ENCODE results near the gene FAM222A. TPM values are rescaled to one million over a fixed set of nuclear protein-coding genes. Genes with fewer than 3 reads are reported as not detected.

FAM222A gene
- total and polyA plus RNA-seq, 2 of the 8 experiments (the other 6 are each of a cell fraction or from before 2014, with no cell fraction given) = 0.94 to 1.1 TPM

DNA sequence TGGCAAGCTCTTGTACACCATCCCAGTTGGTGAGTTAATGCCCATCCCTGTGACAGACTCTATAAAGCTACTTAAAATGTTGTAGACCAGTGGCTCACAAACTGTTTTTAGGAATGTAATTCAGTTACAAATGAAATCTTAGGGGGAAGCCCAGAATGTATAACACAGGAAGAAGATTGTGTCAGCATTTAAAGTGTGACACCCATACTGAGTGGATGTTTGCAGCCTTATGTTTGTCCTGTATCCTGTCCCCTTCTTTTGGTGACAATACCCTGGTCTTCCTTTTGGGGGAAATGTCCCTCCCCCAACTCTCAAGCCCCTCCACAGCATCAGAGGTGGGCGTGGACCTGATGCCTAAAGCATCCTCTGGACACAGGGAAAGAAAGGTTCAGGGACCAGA, 47.6 kb upstream of the FAM222A start:
- Histone ChIP-seq H3K27me3 (replicated peaks in 1 of 4; ENCODE audit: control insufficient read depth in 3 of 4, extremely low read depth in 1 of 4, insufficient read depth in 3 of 4, low read length in 3 of 4) (no peaks in the 10 kb centered on the region), H2BK20ac (ENCODE audit: low read length) (no peak overlapping the region), H3K4me3 (ENCODE audit: extremely low read depth in 1 of 4, insufficient read depth in 2 of 4, low read depth in 3 of 4, low read length in 4 of 4) (no peak overlapping the region), H3K18ac (ENCODE audit: extremely low read depth, low read length) (no peak overlapping the region), H4K20me1 (replicated peaks in 1 of 2; ENCODE audit: control insufficient read depth in 1 of 2, insufficient read depth in 2 of 2, low read length in 2 of 2) (no peaks in the 10 kb centered on the region), H2BK15ac (ENCODE audit: low read length) (no peak overlapping the region), H4K91ac (replicated peaks; ENCODE audit: insufficient read length, low read length) (no peak overlapping the region), H3K4ac (replicated peaks; ENCODE audit: insufficient read length, low read depth, low read length) (no peak overlapping the region), H3K56ac (replicated peaks; ENCODE audit: insufficient read length, low read depth, low read length) (no peak overlapping the region), H2BK5ac (ENCODE audit: low read depth, low read length) (no peak overlapping the region), H3K36me3 (ENCODE audit: control insufficient read depth in 2 of 4, insufficient read depth in 4 of 4, low read length in 3 of 4) (no peaks in the 10 kb centered on the region), H4K5ac (ENCODE audit: insufficient read length, low read depth, low read length) (no peak overlapping the region), H3K4me2 (ENCODE audit: insufficient read depth in 1 of 2, low read depth in 2 of 2, low read length in 2 of 2) (no peak overlapping the region), H3K27ac (ENCODE audit: low read depth, low read length) (no peak overlapping the region), H2BK120ac (replicated peaks; ENCODE audit: low read depth, low read length) (no peak overlapping the region), H3K23me2 (ENCODE audit: low read depth, low read length) (peaks cover 11% of the 10 kb centered on the region; the same call in 1 of the 2 replicates), H2AK5ac (ENCODE audit: low read depth, low read length) (no peak overlapping the region), H4K8ac (ENCODE audit: extremely low read depth, insufficient read depth, low read length) (no peak overlapping the region), H3K79me2 (ENCODE audit: control insufficient read depth in 1 of 2, insufficient read depth in 2 of 2, low read length in 2 of 2) (no peaks in the 10 kb centered on the region), H3K4me1 (replicated peaks in 1 of 4; ENCODE audit: control insufficient read depth in 3 of 4, insufficient read depth in 4 of 4, low read length in 3 of 4) (peaks cover 0 to 3% (median 1%) of the 10 kb centered on the region in 4 experiments; a peak in 1 of 7 replicates), H3K79me1 (ENCODE audit: low read depth, low read length) (no peaks in the 10 kb centered on the region), H3K9me3 (ENCODE audit: insufficient read depth in 2 of 2, low read depth in 1 of 2, low read length in 1 of 2) (0 out of 4 replicates have a peak, but pooled peaks cover 0 to 10% of the 10 kb centered on the region in 2 experiments), H2BK12ac (ENCODE audit: low read depth, low read length) (no peak overlapping the region), H3K23ac (ENCODE audit: insufficient read length) (no peak overlapping the region), H3K9ac (replicated peaks in 1 of 4; ENCODE audit: extremely low read depth in 1 of 4, low read depth in 3 of 4, low read length in 3 of 4) (no peak overlapping the region), H2AFZ (ENCODE audit: low read length) (no peak overlapping the region), H3K14ac (ENCODE audit: insufficient read length) (no peak overlapping the region)
- WGBS, 2 experiments (ENCODE audit: extremely low coverage in 1 of 2, insufficient coverage in 1 of 2, insufficient read length in 1 of 2, insufficient replicate concordance in 2 of 2, low coverage in 1 of 2, low lambda C conversion rate in 2 of 2, missing lambda C conversion rate in 1 of 2) = 100% methylated on average over 1 of the region's 1 CpG; no CpG with 5 or more reads in 1 of the 2 experiments
- CTCF ChIA-PET (ENCODE audit: partially characterized antibody) = interaction anchor here (0.7 to 1.5 kb wide), 5 partner anchors 11 to 225 kb away, joined by 3 to 4 read pairs (median 3); no protein-coding TSS in a partner anchor
- no peak for DNase-seq (ENCODE audit: low read depth in 1 of 2, low spot score in 2 of 2)
- FAIRE-seq = no peak
- POLR2A ChIA-PET (ENCODE audit: partially characterized antibody) = no interaction called here
- TF ChIP-seq KDM4A (IDR thresholded peaks at IDR 0.05; ENCODE audit: low read depth, low read length, severe bottlenecking) (no peak), EGR1 (IDR thresholded peaks at IDR 0.05; ENCODE audit: borderline replicate concordance, low read depth, low read length) (no peak), CHD1 (IDR thresholded peaks at IDR 0.05; ENCODE audit: low read depth, low read length) (no peak), TAF1 (IDR thresholded peaks at IDR 0.05; ENCODE audit: low read depth, low read length) (no peak), BCL11A (IDR thresholded peaks at IDR 0.05; ENCODE audit: low read depth in 2 of 2, low read length in 2 of 2) (no peak), RAD21 (IDR thresholded peaks at IDR 0.05 in 1 of 2, conservative IDR thresholded peaks at IDR 0.05 in 1 of 2; ENCODE audit: low read depth in 2 of 2, low read length in 2 of 2) (no peak), BACH1 (IDR thresholded peaks at IDR 0.05; ENCODE audit: low read length) (no peak), NANOG (IDR thresholded peaks at IDR 0.05; ENCODE audit: insufficient read depth, low read depth, low read length, poor library complexity, severe bottlenecking) (no peak), RFX5 (IDR thresholded peaks at IDR 0.05; ENCODE audit: borderline replicate concordance, low read depth, low read length) (no peak), POLR2AphosphoS5 (IDR thresholded peaks at IDR 0.05; ENCODE audit: low read depth, low read length) (no peak), BRCA1 (IDR thresholded peaks at IDR 0.05; ENCODE audit: low read depth, low read length) (no peak), SUZ12 (IDR thresholded peaks at IDR 0.05; ENCODE audit: low read length) (no peak), RBBP5 (IDR thresholded peaks at IDR 0.05; ENCODE audit: borderline replicate concordance, low read depth, low read length) (no peak), POLR2A (IDR thresholded peaks at IDR 0.05; ENCODE audit: control extremely low read depth in 1 of 2, low read depth in 2 of 2, low read length in 2 of 2) (no peak)
